ENCODE data around the gene KRTAP20-3. TPM values are rescaled to one million over a fixed set of nuclear protein-coding genes. Genes with fewer than 3 reads are reported as not detected.

Gene KRTAP20-3
- total and polyA plus RNA-seq, 2 experiments from 2014 or later: not detected

DNA sequence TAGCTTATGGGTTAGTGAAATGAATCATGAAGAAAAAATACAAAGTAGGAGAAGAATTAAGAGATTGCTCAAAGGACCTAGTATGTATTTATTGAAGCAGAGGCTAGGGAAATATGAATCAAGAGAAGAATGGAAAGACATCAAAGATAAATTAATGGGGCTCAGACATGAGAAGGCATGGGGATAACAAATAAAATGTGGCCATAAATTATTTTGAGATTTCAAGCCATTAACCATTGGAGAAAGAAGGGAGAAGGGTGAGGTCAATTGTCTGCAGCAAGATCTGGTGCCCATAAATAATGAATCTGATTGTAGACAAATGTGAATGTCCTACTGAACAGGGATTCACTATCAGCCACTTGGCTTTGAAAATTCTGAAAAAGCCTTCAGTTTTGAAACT lies 10.2 kb downstream of the KRTAP20-3 start:
- no peak for DNase-seq (ENCODE audit: low spot score)

More for the DNA sequence above, 10.2 kb downstream of the KRTAP20-3 start:
- no peaks in the 10 kb centered on the region for H3K27me3 Mint-ChIP-seq (ENCODE audit: insufficient read depth, low read depth, poor library complexity)
- no peak for ATAC-seq
- H3K27ac ChIP-seq (ENCODE audit: low read depth): no peak overlapping the region
- H3K4me1 Mint-ChIP-seq: no peaks in the 10 kb centered on the region
- no peak overlapping the region for H2AFZ ChIP-seq
- H3K4me3 ChIP-seq: no peak overlapping the region
- no peaks in the 10 kb centered on the region for H3F3A ChIP-seq (replicated peaks; ENCODE audit: low read depth)
- H3K36me3 Mint-ChIP-seq (ENCODE audit: low read depth): no peaks in the 10 kb centered on the region
- H3K4me2 ChIP-seq: no peak overlapping the region
- H3K36me3 ChIP-seq (ENCODE audit: insufficient read depth): no peaks in the 10 kb centered on the region
- no peaks in the 10 kb centered on the region for H3K9me2 ChIP-seq (ENCODE audit: insufficient read depth)
- H3K27ac Mint-ChIP-seq: no peak overlapping the region
- no peaks in the 10 kb centered on the region for H3K79me2 ChIP-seq (replicated peaks; ENCODE audit: insufficient read depth)
- H3K4me3 Mint-ChIP-seq: no peak overlapping the region
- no peaks in the 10 kb centered on the region; the same call in 2 of the 3 replicates for H3K9me3 Mint-ChIP-seq
- no peaks in the 10 kb centered on the region for H4K20me1 ChIP-seq (replicated peaks; ENCODE audit: insufficient read depth)
- no peaks in the 10 kb centered on the region for H3K27me3 ChIP-seq (ENCODE audit: insufficient read depth)
- TF ChIP-seq EZH2phosphoT487 (IDR thresholded peaks at IDR 0.05; ENCODE audit: unreplicated experiment) (no peak), ETS1 (IDR thresholded peaks at IDR 0.05) (no peak), EZH2 (IDR thresholded peaks at IDR 0.05; ENCODE audit: low read depth, unreplicated experiment) (no peak), ZNF462 (CRISPR knock-in tag; IDR thresholded peaks at IDR 0.05) (no peak), CTCF (conservative IDR thresholded peaks at IDR 0.05; ENCODE audit: low read depth in 2 of 2) (no peak), STAT1 (IDR thresholded peaks at IDR 0.05; ENCODE audit: unreplicated experiment) (no peak), CREB1 (CRISPR knock-in tag; IDR thresholded peaks at IDR 0.05; ENCODE audit: low read depth) (no peak), NANOG (IDR thresholded peaks at IDR 0.05; ENCODE audit: borderline replicate concordance) (no peak), JUNB (IDR thresholded peaks at IDR 0.05; ENCODE audit: unreplicated experiment) (no peak), ZNF114 (CRISPR knock-in tag; IDR thresholded peaks at IDR 0.05) (no peak)
- TF ChIP-seq, protein P1, sequence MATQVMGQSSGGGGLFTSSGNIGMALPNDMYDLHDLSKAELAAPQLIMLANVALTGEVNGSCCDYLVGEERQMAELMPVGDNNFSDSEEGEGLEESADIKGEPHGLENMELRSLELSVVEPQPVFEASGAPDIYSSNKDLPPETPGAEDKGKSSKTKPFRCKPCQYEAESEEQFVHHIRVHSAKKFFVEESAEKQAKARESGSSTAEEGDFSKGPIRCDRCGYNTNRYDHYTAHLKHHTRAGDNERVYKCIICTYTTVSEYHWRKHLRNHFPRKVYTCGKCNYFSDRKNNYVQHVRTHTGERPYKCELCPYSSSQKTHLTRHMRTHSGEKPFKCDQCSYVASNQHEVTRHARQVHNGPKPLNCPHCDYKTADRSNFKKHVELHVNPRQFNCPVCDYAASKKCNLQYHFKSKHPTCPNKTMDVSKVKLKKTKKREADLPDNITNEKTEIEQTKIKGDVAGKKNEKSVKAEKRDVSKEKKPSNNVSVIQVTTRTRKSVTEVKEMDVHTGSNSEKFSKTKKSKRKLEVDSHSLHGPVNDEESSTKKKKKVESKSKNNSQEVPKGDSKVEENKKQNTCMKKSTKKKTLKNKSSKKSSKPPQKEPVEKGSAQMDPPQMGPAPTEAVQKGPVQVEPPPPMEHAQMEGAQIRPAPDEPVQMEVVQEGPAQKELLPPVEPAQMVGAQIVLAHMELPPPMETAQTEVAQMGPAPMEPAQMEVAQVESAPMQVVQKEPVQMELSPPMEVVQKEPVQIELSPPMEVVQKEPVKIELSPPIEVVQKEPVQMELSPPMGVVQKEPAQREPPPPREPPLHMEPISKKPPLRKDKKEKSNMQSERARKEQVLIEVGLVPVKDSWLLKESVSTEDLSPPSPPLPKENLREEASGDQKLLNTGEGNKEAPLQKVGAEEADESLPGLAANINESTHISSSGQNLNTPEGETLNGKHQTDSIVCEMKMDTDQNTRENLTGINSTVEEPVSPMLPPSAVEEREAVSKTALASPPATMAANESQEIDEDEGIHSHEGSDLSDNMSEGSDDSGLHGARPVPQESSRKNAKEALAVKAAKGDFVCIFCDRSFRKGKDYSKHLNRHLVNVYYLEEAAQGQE (IDR thresholded peaks at IDR 0.05; ENCODE audit: unreplicated experiment): no peak
- no peaks in the 10 kb centered on the region for H3K4me1 ChIP-seq (ENCODE audit: insufficient read depth)

Measured in GM23338 (cell line).